GM12878 (cell line): Measurements from ENCODE around the gene SMTNL2. TPM values are rescaled to one million over a fixed set of nuclear protein-coding genes. Genes with fewer than 3 reads are reported as not detected.
A peak's percentile ranks its signal among the peaks of the same experiment; 100 is the strongest.
"Not testable (repeated sequence)": the region's sequence is repeated elsewhere in the genome, so short reads cannot be mapped to it uniquely, and the experiment has no call there.

Experiments
- ATAC-seq: fragments of 200-7000 bp; cut with Tn5 transposase; 3 replicates; pipeline ENCODE4 v1.9.1; 2020; ENCODE audit warnings: mild to moderate bottlenecking, moderate library complexity
- BruUV-seq: library from RNA; stranded (reverse); fragments of 400-500 nt; replicated peaks from 2 replicates; lab custom pipeline; 2021; lab: Mats Ljungman, UMichigan
- CTCF ChIA-PET: fragments of 300-600 bp; sonication (Branson Sonifier 250); formaldehyde crosslinking; extraction: SDS; loops from one replicate; lab custom pipeline; 2021; ENCODE audit warnings: inconsistent platforms; lab: Yijun Ruan, JAX
- POLR2A ChIA-PET: fragments of 350-600 bp; formaldehyde crosslinking; extraction: SDS; loops from one replicate; lab custom pipeline; 2021; ENCODE audit warnings: inconsistent platforms; lab: Charles Lee
- RAD21 ChIA-PET: fragments of 300-600 bp; sonication (Branson Sonifier 250); formaldehyde crosslinking; loops from one replicate; lab custom pipeline; 2023; ENCODE audit warnings: antibody characterized with exemption; ENCODE audit not compliant: unreplicated experiment; lab: Charles Lee
- SMC1A ChIA-PET: fragments of 300-600 bp; sonication (Branson Sonifier 250); formaldehyde crosslinking; loops from one replicate; lab custom pipeline; 2023; ENCODE audit not compliant: unreplicated experiment, uncharacterized antibody; lab: Charles Lee
- DNase-seq: peaks from one replicate; pipeline ENCODE4 v3.0.0-alpha.2; 2011; ENCODE audit warnings: low read depth, low spot score
- FAIRE-seq: peaks from 3 replicates; lab custom pipeline; 2011; peaks lifted over from hg19 to GRCh38; lab: Jason Lieb, UNC
- H2AFZ ChIP-seq: 2 replicates; pipeline ENCODE4 v1.6.0; 2011; ENCODE audit warnings: low read depth, low read length, control low read depth; ENCODE audit not compliant: control insufficient read depth
- H3K27ac ChIP-seq: 2 replicates; pipeline ENCODE4 v1.5.1; 2011; ENCODE audit warnings: control low read depth; ENCODE audit not compliant: control insufficient read depth, insufficient read depth
- H3K27me3 ChIP-seq, 2 experiments: replicated peaks in 1 of 2; 2 replicates each; pipeline versions ENCODE4 v1.6.0 to v1.6.1; 2011; ENCODE audit warnings: low read length in 1 of 2; ENCODE audit not compliant: control insufficient read depth in 2 of 2, insufficient read depth in 2 of 2
- H3K36me3 ChIP-seq, 2 experiments: 2 replicates each; pipeline ENCODE4 v1.5.1; 2011; ENCODE audit warnings: low read length in 1 of 2; ENCODE audit not compliant: control insufficient read depth in 2 of 2, insufficient read depth in 2 of 2
- H3K4me1 ChIP-seq: 2 replicates; pipeline ENCODE4 v1.6.1; 2011; ENCODE audit warnings: mild to moderate bottlenecking, low read length, moderate library complexity, mixed read lengths; ENCODE audit not compliant: control insufficient read depth, insufficient read depth
- H3K4me2 ChIP-seq: 2 replicates; pipeline ENCODE4 v1.6.0; 2011; ENCODE audit warnings: control low read depth; ENCODE audit not compliant: control insufficient read depth, insufficient read depth
- H3K4me3 ChIP-seq: fragments of 200-600 bp; sonication (generic); 2 replicates; pipeline ENCODE4 v1.5.1; 2016
- H3K79me2 ChIP-seq: 2 replicates; pipeline ENCODE4 v1.6.0; 2011; ENCODE audit warnings: low read length; ENCODE audit not compliant: control insufficient read depth, insufficient read depth
- H3K9ac ChIP-seq: 2 replicates; pipeline ENCODE4 v1.8.0; 2011; ENCODE audit warnings: low read length, control low read depth, mixed read lengths; ENCODE audit not compliant: control insufficient read depth, insufficient read depth
- H3K9me3 ChIP-seq: replicated peaks from 3 replicates; pipeline ENCODE4 v1.5.1; 2011; ENCODE audit warnings: mild to moderate bottlenecking, low read length; ENCODE audit not compliant: control insufficient read depth, insufficient read depth
- H4K20me1 ChIP-seq: 2 replicates; pipeline ENCODE4 v1.6.0; 2011; ENCODE audit not compliant: control insufficient read depth, insufficient read depth
- WGBS: methylation state at CpG from one replicate; pipeline ENCODE4 v1.1.6; 2016; ENCODE audit warnings: low lambda C conversion rate; ENCODE audit not compliant: insufficient replicate concordance, insufficient coverage; ENCODE audit errors: missing lambda C conversion rate; 5-methylcytosine and 5-hydroxymethylcytosine counted together
- in situ Hi-C: fragments of 300-500 bp; cut with MboI; formaldehyde crosslinking; loops from 9 replicates; pipeline ENCODE4 v1.14.3; 2018; ENCODE audit warnings: mixed read lengths
- intact Hi-C: fragments of 100-400 bp; cut with micrococcal nuclease; formaldehyde crosslinking; loops from one replicate; pipeline ENCODE4 v1.14.2; 2022; ENCODE audit not compliant: unreplicated experiment
- polyA plus RNA-seq, 11 experiments: library from polyadenylated mRNA; depleted of rRNA in 4 of 11; unstranded in 6 of 11; stranded (reverse) in 5 of 11; fragments of >200 nt; fragmentation: Nextera tagmentation in 4 of 11; fragmentation: Illumina TruSeq in 1 of 11; extraction: Ambion mirVana in 4 of 11; extraction: Trizol in 1 of 11; gene quantifications; 1 replicate in 1 of 11; 2 replicates in 10 of 11; pipeline versions ENCODE4 v1.2.1 to v1.2.3, GENCODE V29; 2011 to 2016; ENCODE audit warnings: inconsistent platforms in 2 of 11, missing spikeins in 2 of 11, low read depth in 1 of 11
- total RNA-seq, 4 experiments: library from RNA; depleted of rRNA in 3 of 4; stranded (reverse); fragments of >200 nt in 3 of 4; fragmentation: Illumina TruSeq in 1 of 4; extraction: Trizol in 1 of 4; gene quantifications; 2 replicates each; pipeline versions ENCODE4 v1.2.1 to v1.2.3, GENCODE V29; 2013 to 2021

SMTNL2 gene
- total and polyA plus RNA-seq, 10 of the 15 experiments (the other 5 are each of a cell fraction or from before 2014, with no cell fraction given) = not detected

DNA sequence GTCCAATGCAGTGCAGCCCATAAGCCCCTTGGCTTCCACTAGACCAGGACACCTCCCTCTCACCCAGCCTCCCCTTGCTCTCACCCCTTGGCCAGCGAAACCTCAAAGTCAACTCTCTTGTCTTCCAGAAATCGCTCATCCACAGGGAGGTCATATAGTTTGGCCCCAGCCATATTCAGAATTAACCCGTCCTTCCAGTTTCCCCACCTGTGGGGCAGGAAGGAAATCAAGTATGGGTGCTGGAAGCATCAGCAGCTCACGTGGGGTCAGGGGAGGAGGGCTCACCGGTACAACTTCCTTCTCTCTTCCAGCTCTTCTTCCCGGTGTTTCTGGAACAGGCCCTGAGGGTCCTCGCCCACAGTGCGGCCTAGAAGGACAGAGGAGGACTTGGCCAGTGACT is 54.4 kb downstream of the SMTNL2 start:
- ATAC-seq, H3K4me3 ChIP-seq, SMC1A ChIA-PET, H3K36me3 ChIP-seq, DNase-seq, H4K20me1 ChIP-seq, H3K79me2 ChIP-seq, in situ Hi-C loops, H3K9me3 ChIP-seq, H3K27ac ChIP-seq, FAIRE-seq, H3K9ac ChIP-seq, POLR2A ChIA-PET, H2AFZ ChIP-seq, BruUV-seq, H3K4me2 ChIP-seq, RAD21 ChIA-PET, CTCF ChIA-PET, intact Hi-C loops: not testable (repeated sequence)
- WGBS = 27% methylated on average over 8 of the region's 8 CpGs
- Histone ChIP-seq H3K4me1 (peaks cover 22% of the 10 kb centered on the region), H3K27me3 (peaks cover 10 to 15% of the 10 kb centered on the region in 2 experiments; a peak in 3 of 4 replicates)

DNA sequence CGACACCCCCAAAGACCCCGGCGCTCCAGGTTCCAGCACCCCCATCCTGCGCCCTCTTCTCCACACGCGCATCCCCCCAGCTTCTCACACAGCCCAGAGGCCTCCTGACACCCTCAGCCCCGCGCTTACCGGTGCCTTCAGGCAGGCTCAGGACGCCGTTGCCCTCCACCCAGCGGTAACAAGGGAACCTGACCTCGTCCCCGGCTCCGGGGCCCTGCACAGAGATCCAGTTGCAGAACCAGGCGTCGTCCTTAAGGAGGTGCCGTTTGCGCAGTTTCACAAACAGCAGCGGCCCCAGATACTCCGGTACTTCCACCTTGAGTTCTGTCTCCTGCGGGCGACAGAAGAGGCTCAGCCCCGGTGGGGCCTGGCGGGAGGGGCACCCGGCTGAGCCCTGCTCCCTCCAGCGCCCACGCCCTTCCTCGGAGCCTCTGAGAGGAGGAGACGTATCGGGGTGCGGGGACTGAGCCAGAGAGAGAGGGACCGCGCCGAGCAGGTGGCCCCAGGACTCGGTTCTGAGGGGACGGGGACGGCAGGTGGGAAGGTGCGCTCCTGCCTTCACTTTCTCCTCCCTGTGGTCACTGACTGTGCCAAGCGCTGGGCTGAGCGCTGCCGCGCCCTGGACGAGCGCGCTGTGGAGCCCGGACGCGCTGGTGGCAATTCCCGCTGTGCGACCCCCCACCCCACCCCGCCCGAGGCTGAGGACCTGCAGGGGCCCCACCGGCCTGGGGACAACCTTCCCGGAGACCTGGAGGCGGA is 55.2 kb downstream of the SMTNL2 start:
- BruUV-seq, DNase-seq, FAIRE-seq, H3K79me2 ChIP-seq, H3K27ac ChIP-seq, POLR2A ChIA-PET, SMC1A ChIA-PET, H2AFZ ChIP-seq, H3K9ac ChIP-seq, intact Hi-C loops, RAD21 ChIA-PET, H3K36me3 ChIP-seq, H4K20me1 ChIP-seq, CTCF ChIA-PET, H3K4me3 ChIP-seq, in situ Hi-C loops, H3K9me3 ChIP-seq: not testable (repeated sequence)
- ATAC-seq = peak; percentile 49
- WGBS = 12% methylated on average over 26 of the region's 56 CpGs
- Histone ChIP-seq H3K4me2 (peak overlapping the region; percentile 55; the same call in 1 of the 2 replicates), H3K27me3 (peaks cover 10 to 15% of the 10 kb centered on the region in 2 experiments; a peak in 3 of 4 replicates), H3K4me1 (peaks cover 19% of the 10 kb centered on the region)

DNA sequence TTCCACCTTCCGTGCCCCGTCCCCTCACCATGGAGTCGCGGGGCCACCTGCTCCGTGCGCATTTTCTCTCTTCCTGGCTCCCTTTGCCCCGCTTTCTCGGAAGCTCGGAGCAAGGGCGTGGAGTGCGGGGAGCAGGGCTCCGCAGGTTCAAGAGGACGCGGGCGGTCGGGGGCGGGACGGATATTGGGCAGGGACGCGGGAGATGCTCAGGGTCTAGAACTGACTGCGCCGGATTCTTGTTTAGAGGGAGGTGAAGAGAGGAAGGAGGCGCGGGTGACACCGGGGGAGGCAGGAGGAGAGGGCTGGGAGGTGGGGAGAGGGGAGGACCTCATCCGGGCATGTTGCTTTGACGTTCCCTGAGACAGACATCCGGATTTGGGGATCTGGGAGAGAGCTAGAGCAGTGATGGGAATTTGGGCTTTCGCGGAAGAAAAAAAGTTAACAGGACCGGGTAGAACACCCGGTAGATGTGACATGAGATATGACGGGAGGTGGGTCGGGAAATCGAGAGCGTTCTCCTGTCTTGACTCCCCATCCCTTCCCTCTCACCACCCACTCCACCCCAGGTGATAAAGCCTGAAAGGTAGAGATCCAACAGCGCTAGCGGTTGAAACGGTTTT is 56.4 kb downstream of the SMTNL2 start:
- POLR2A ChIA-PET, H3K27ac ChIP-seq, H3K9ac ChIP-seq, H3K4me3 ChIP-seq, CTCF ChIA-PET, H3K9me3 ChIP-seq, DNase-seq, BruUV-seq, ATAC-seq, RAD21 ChIA-PET, H2AFZ ChIP-seq, in situ Hi-C loops, FAIRE-seq, H3K79me2 ChIP-seq, intact Hi-C loops, SMC1A ChIA-PET, H3K36me3 ChIP-seq, H4K20me1 ChIP-seq, H3K4me2 ChIP-seq: not testable (repeated sequence)
- Histone ChIP-seq H3K27me3 (peaks cover 10 to 15% of the 10 kb centered on the region in 2 experiments; a peak in 3 of 4 replicates), H3K4me1 (peaks cover 12% of the 10 kb centered on the region)
- 15% methylated on average over 16 of the region's 39 CpGs for WGBS
